Right atrium auricular region (tissue), 2 donors: ENCODE data around the gene ADGRL3. TPM values are rescaled to one million over a fixed set of nuclear protein-coding genes. Genes with fewer than 3 reads are reported as not detected.
"Not testable (repeated sequence)": the region's sequence is repeated elsewhere in the genome, so short reads cannot be mapped to it uniquely, and the experiment has no call there.

Source experiments
- DNase-seq: peaks from one replicate; pipeline ENCODE4 v3.0.0-alpha.2; 2019; ENCODE audit warnings: low spot score
- H3K27ac ChIP-seq, 2 donors: fragments of 200-600 bp; sonication (generic); 1 replicate in 1 of 2; 2 replicates in 1 of 2; pipeline ENCODE4 v1.5.1; 2016 to 2019
- H3K27me3 ChIP-seq, 2 donors: fragments of 200-600 bp; sonication (generic); one replicate each; pipeline versions ENCODE4 v1.5.1 to v1.6.0; 2017 to 2019
- H3K36me3 ChIP-seq: fragments of 200-600 bp; sonication (generic); one replicate; pipeline ENCODE4 v1.5.1; 2016
- H3K4me1 ChIP-seq, 2 donors: fragments of 200-600 bp; sonication (generic); one replicate each; pipeline versions ENCODE4 v1.5.1 to v1.6.0; 2017 to 2019
- H3K4me3 ChIP-seq, 2 donors: fragments of 200-600 bp; sonication (generic); 1 replicate in 1 of 2; 2 replicates in 1 of 2; pipeline ENCODE4 v1.5.1; 2017 to 2019; ENCODE audit warnings: mild to moderate bottlenecking in 1 of 2, moderate library complexity in 1 of 2
- H3K9me3 ChIP-seq, 2 donors: fragments of 200-600 bp; sonication (generic); one replicate each; pipeline ENCODE4 v1.5.1; 2019
- CTCF ChIP-seq, 2 donors: fragments of 200-600 bp; sonication (generic); IDR thresholded peaks; one replicate each; pipeline ENCODE4 v1.5.1; 2019; ENCODE audit warnings: antibody characterized with exemption in 2 of 2
- total RNA-seq, 2 donors: library from RNA; depleted of rRNA; stranded (reverse); fragments of >200 nt; gene quantifications; one replicate each; pipeline ENCODE4 v1.1.0, GENCODE V29; 2016

Gene ADGRL3
- total RNA-seq, 2 donors from 2014 or later = 0.86 to 1.9 TPM

DNA sequence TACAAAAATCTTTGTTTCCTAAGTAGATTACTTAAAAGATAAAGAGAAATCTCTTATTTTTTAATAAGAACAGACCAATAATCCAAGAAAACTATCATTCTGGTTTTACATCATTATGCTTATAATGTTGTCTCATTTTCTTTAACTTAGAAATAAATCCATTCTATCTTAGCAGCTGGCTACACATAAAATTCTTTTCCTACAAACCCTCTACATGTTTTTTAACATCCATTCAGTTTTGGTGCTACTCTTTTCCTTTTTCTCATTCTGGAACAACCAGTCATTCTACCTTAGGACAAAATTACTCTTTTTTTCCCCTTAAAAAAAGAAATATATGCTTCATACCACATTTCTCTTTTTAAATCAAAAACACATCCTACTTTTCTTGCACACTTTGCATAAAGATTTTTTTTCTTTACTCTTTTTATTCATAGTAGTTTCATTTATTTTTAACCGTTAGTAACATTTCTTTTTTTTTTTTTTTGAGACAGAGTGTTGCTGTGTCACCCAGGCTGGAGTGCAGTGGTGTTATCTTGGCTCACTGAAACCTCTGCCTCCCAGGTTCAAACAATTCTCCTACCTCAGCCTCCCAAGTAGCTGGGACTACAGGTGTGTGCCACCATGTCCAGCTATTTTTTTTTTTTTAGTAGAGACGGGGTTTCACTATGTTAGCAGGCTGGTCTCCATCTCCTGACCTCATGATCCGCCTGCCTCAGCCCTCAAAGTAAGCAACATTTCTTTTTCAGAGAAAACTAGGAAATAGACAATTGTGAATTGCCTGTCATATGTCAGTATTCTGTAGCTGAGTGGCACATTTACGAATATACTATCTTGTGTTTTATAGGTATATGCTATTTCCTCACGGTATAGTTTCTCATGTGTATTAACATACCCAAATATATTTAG, 562.8 kb downstream of the ADGRL3 start:
- Histone ChIP-seq H3K4me1 (no peaks in the 10 kb centered on the region), H3K4me3 (no peak overlapping the region), H3K27me3 (no peaks in the 10 kb centered on the region), H3K36me3 (no peaks in the 10 kb centered on the region), H3K9me3 (peaks cover 0 to 12% of the 10 kb centered on the region in 2 donors), H3K27ac (no peak overlapping the region)
- no peak for DNase-seq
- no peak for TF ChIP-seq CTCF (IDR thresholded peaks at IDR 0.05)

DNA sequence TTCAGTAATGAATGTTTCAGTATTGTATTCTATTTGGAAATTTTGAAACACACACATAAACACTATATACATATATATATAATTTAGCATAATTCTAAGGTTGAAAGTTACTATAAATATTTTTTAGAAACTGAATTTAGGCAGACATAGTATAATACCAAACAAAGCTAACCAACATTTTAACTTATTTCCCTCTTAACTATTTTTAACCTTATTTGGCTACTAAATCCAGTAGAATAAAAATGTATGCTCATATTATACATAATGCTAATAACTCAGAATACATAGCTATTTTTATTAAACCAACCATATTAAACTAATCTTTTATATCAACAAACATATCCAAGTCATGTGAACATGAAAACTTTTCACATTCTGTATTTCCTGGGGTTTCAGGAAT, 563.6 kb downstream of the ADGRL3 start:
- Histone ChIP-seq H3K27me3 (no peaks in the 10 kb centered on the region), H3K4me3 (no peak overlapping the region), H3K36me3 (no peaks in the 10 kb centered on the region), H3K4me1 (no peaks in the 10 kb centered on the region), H3K27ac (no peak overlapping the region), H3K9me3 (peaks cover 0 to 12% of the 10 kb centered on the region in 2 donors)
- TF ChIP-seq CTCF (IDR thresholded peaks at IDR 0.05) = no peak
- no peak for DNase-seq

DNA sequence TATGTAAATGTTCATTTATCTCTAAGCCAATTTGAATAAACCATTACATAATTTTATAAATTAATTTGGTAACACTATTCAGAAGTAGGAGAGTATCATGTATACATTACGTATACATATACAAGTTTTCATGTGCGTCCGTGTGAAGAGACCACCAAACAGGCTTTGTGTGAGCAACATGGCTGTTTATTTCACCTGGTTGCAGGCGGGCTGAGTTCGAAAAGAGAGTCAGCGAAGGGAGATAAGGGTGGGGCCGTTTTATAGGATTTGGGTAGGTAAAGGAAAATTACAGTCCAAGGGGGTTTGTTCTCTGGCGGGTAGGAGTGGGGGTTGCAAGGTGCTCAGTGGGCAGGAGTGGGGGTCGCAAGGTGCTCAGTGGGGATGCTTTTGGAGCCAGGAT, 564.0 kb downstream of the ADGRL3 start:
- H3K27me3 ChIP-seq, H3K4me1 ChIP-seq, H3K4me3 ChIP-seq, DNase-seq, H3K36me3 ChIP-seq, H3K27ac ChIP-seq: not testable (repeated sequence)
- H3K9me3 ChIP-seq = peaks cover 0 to 12% of the 10 kb centered on the region in 2 donors

DNA sequence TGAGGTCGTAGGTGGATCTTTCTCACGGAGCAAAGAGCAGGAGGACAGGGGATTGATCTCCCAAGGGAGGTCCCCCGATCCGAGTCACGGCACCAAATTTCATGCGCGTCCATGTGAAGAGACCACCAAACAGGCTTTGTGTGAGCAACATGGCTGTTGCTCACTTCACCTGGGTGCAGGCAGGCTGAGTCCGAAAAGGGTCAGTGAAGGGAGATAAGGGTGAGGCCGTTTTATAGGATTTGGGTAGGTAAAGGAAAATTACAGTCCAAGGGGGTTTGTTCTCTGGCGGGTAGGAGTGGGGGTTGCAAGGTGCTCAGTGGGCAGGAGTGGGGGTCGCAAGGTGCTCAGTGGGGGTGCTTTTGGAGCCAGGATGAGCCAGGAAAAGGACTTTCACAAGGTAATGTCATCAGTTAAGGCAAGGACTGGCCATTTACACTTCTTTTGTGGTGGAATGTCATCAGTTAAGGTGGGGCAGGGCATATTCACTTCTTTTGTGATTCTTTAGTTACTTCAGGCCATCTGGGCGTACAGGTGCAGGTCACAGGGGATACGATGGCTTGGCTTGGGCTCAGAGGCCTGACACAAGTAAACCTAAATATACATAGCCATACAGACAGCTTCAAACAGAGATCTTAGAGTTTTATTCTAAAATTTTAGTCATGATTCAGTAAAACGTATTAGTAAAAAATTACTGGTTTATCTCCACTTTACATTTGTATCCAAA, 569.5 kb downstream of the ADGRL3 start:
- DNase-seq, H3K9me3 ChIP-seq, H3K4me3 ChIP-seq, H3K27me3 ChIP-seq, H3K36me3 ChIP-seq, H3K27ac ChIP-seq, H3K4me1 ChIP-seq: not testable (repeated sequence)

- TF ChIP-seq CTCF (IDR thresholded peaks at IDR 0.05) = no peak
- Histone ChIP-seq H3K36me3 (no peaks in the 10 kb centered on the region), H3K27ac (no peak overlapping the region), H3K4me3 (no peak overlapping the region), H3K27me3 (no peaks in the 10 kb centered on the region), H3K9me3 (no peaks in the 10 kb centered on the region), H3K4me1 (no peaks in the 10 kb centered on the region)
- DNase-seq = no peak
These were observed 570.3 kb downstream of the ADGRL3 start for GRCh38 chr4:61770456-61770855.

- Histone ChIP-seq H3K4me1 (no peaks in the 10 kb centered on the region), H3K9me3 (no peaks in the 10 kb centered on the region), H3K4me3 (no peak overlapping the region), H3K27ac (no peak overlapping the region), H3K36me3 (no peaks in the 10 kb centered on the region), H3K27me3 (no peaks in the 10 kb centered on the region)
- TF ChIP-seq CTCF (IDR thresholded peaks at IDR 0.05) = no peak
- DNase-seq = no peak
These were observed 570.9 kb downstream of the ADGRL3 start for GRCh38 chr4:61771056-61771455.
